Fibroblast of pulmonary artery (primary cell): Measurements from ENCODE around the gene PTPN6.
A peak's percentile ranks its signal among the peaks of the same experiment; 100 is the strongest.

Source experiments
- DNase-seq: peaks from one replicate; pipeline ENCODE4 v3.0.0-alpha.2; 2010; ENCODE audit warnings: low read depth
- H3K4me3 ChIP-seq: replicated peaks from 2 replicates; pipeline ENCODE4 v1.5.1; 2011; ENCODE audit warnings: low read depth, mild to moderate bottlenecking, control low read depth, low read length, moderate library complexity
- CTCF ChIP-seq: IDR thresholded peaks from 2 replicates; pipeline ENCODE4 v1.5.1; 2011; ENCODE audit warnings: mild to moderate bottlenecking, control low read depth, low read length, inconsistent platforms; ENCODE audit errors: missing control alignments

PTPN6 gene

GRCh38 chr12:6923851-6924250 is 27.3 kb upstream of the PTPN6 start:
- no peak overlapping the region for H3K4me3 ChIP-seq
- DNase-seq: no peak
- no peak for TF ChIP-seq CTCF

DNA sequence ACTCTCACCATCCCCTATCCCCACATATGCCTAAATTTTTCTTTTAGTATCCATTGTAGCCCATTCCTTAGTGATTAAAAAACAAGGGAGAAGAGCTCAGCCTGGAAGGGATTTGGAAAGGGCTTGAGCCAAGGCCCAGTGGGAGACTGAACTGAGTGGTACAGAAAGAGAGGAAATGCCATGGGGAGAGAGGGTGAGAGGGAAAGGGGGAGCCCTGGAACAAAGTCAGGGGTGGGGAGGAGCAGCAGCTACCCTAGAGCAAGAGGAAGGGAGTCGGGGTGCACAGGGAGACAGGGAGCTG is 26.0 kb upstream of the PTPN6 start:
- DNase-seq: no peak
- TF ChIP-seq CTCF: no peak
- peak overlapping the region; percentile 76 for H3K4me3 ChIP-seq

- H3K4me3 ChIP-seq: peak overlapping the region; percentile 76
- TF ChIP-seq CTCF: no peak
- peak; percentile 90 for DNase-seq
These were observed 25.4 kb upstream of the PTPN6 start for GRCh38 chr12:6925540-6926279.

DNA sequence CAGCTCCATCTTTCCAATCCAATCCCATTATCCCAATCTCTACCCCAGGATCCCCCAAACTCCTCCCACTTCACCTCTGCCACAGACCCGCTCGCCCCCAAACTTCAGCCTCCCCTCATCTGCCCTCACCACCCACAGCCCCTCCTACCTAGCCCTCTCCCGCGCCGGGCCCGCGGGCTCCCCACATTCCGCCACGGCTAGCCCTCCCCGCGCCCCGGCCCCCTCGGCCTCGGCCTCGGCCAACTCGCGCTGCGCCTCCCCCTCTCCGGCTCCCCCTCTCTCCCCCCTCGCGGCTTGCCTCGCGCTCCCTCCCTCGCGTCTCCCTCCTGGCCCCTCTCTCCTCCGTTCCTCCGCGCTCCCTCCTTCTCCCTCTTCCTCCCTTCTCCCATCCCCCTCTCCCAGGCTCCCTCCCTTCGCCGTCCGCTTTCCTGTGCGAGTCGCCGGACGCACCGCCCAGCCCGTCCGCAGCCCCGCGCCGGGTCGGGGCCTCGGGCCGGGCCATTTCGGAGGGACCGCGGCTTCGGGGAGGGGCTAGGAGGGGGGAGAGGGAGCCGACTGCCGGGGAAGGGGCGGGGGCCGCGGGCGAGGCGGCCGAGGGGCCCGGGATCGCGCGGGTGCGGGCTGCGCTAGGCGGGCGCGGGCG is 23.7 kb upstream of the PTPN6 start, which contains the start of gene ATN1:
Gene ATN1, plus strand, starts transcription at position 581 of the 643 bp plus-strand sequence. CDS start 6,043 bp downstream, outside the sequence.
- peak; percentile 88 for DNase-seq
- peak within 1 kb of the TSS; percentile 76 for H3K4me3 ChIP-seq
- no peak for TF ChIP-seq CTCF

DNA sequence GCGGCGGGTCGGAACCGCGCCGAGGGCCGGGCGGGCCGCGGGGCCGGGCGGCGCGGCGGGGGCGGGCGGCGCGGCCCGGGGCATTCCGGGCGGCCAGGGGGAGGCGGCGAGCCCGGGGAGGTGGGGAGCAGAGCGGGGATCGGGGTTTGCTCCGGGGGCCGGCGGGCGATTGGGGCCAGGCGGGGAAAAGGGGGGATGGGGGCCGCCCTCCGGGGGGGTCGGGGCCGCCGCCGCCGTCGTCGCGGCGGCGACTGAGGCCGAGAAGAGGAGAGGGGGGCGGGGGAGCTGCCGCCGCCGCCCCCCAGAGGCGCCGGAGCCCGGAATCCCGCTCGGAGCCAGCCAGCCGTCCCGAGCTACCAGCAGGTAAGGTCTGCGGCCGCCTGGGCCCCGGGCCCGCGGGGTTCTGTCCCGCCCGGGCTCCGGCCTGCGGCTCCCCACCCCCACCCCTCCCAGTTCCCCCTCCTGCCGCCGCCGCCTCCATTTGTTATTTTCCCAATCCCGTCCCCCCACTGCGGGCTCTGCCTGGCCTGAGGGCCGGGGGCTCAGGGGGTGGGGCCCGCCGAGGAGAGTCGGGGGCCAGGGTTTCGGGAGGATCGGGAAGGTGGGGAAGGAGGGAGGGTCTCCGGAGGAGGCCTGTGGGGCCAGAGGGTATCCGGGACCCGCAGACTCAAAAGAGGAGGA is 23.0 kb upstream of the PTPN6 start:
- DNase-seq: no peak
- no peak for TF ChIP-seq CTCF

DNA sequence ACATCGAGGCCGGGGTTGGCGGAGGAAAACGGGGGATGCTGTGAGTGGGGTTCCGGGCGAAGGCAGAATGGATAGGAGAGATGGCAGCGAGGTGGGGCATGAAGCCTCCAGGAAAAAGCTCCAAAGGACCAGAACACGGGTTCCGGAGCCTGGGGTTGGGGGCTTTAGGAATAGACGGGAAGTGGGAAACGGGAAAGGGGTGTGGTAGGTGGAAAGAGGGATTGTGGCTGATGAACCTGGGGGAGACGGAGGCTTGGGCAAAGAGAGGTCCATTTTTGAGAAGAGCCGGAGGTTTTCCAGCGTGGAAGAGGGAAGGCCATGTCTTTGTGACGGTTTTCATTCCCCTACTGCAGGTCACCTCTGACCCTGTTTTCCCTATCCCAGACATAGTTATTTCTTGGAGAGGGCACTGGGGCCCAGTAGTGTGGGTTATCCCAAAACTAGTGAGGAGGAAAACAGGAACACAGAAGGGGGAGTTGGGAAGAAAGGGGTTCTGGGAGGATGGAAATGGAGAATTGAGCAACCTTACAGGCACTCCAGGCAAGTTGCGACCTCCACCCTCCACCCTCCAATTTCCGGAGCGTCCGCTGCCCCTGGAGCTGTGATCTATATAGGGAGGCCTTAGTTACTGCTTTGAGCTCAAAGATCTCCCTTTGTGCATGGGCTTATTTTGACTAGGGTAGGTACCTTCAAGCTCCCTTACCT is 22.3 kb upstream of the PTPN6 start:
- peak overlapping the region; percentile 76 for H3K4me3 ChIP-seq
- no peak for DNase-seq
- TF ChIP-seq CTCF: no peak

More for the DNA sequence above, 23.0 kb upstream of the PTPN6 start:
- peak overlapping the region; percentile 76 for H3K4me3 ChIP-seq
